RPMI7951 (cell line): ENCODE results near the gene PRR3. TPM values are rescaled to one million over a fixed set of nuclear protein-coding genes. Genes with fewer than 3 reads are reported as not detected.
"Not testable (repeated sequence)": the region's sequence is repeated elsewhere in the genome, so short reads cannot be mapped to it uniquely, and the experiment has no call there.

ENCODE experiments used
- DNase-seq: peaks from one replicate; pipeline ENCODE4 v3.0.0-alpha.2; 2012; ENCODE audit warnings: low read depth
- total RNA-seq: library from RNA; depleted of rRNA; stranded (reverse); fragments of >200 nt; shearing (Covaris generic); gene quantifications from 2 replicates; pipeline ENCODE4 v1.2.3, GENCODE V29; 2014; rRNA removed

Gene PRR3, protein sequence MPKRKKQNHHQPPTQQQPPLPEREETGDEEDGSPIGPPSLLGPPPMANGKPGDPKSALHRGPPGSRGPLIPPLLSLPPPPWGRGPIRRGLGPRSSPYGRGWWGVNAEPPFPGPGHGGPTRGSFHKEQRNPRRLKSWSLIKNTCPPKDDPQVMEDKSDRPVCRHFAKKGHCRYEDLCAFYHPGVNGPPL
- 6.9 and 9.6 TPM in 2 replicates for total RNA-seq

DNA sequence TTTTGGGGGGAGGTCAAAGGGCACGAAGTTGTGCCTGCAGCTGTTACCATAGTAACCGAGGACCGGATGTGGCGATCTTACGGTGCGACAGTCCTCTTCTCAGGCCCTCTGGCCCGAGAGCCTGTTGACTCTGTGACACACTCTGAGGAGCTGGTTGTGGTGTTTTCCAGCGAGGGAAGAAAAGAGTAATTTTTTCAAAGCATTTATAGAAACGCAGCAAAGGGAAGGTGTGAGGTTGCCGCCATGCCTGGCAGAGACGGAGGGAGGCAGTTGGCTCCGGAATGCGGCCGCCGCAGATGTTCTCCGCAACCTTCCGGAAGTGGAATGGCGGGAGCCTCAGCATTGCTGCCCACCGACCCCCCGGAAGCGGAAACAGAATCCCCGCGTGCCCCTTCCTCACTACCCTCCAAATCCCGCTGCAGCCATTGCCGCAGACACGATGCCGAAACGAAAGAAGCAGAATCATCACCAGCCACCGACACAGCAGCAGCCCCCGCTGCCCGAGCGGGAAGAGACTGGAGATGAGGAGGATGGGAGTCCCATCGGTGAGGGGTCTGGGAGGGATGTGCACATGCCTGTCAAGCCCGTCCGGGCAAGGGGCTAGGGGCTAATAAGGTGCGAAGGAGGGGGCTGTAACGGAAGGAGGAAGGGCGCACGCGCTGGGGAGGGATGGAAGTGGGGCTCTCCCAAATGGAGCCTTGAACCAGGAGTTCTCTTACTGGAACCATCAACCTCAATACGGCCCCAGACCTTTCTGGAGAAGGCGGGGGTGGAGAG lies at the start of gene PRR3:
TSS of gene PRR3 (plus strand) at position 390 of the 777 bp plus-strand sequence. CDS start at position 440, 50 bp downstream.
- DNase-seq = peak; percentile 89

DNA sequence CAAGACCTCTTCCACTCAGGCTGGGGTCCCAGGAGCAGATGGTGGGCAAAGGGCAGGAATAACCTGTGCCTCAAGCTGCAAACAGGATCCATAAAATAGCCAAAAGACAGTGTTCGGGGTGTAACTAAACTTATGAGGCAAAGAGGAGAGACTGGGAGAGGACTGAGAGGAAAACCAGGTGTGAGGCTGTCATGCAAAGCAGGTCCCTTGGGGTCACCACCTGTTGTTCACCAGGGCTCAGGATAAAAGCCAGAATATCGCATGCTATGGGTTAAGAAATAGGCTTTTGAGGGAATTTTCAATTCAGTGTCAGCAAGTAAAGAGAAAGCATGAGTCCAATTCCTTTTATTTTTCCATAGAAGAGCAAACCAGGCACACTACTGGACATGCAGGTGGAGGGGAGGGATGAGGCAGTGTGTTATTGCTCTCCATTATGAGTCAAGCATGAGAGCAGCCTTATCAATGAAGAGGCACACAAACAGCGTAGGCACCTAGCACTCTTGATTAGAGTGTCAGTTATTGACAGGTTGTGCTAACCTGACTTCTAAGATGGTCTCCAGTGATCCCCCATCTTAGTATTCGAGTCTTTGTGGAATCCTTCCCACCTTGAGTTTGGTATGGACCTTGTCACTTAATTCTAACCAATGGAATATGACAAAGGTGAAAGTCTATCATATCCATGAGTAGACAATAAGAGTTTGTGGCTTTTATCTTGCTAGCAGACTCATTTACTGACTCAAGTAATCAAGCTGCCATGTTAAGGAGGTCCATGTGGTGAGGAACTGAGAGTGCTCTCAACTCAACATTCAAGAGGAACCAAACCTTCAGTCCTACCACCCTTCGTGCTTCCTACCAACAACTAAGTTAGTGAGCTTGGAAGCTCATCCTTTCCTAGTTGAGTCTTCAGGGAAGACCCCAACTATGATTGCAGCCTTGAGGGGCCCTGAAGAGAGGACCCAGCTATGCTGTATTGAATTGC lies 49.0 kb upstream of the PRR3 start:
- no peak for DNase-seq

DNA sequence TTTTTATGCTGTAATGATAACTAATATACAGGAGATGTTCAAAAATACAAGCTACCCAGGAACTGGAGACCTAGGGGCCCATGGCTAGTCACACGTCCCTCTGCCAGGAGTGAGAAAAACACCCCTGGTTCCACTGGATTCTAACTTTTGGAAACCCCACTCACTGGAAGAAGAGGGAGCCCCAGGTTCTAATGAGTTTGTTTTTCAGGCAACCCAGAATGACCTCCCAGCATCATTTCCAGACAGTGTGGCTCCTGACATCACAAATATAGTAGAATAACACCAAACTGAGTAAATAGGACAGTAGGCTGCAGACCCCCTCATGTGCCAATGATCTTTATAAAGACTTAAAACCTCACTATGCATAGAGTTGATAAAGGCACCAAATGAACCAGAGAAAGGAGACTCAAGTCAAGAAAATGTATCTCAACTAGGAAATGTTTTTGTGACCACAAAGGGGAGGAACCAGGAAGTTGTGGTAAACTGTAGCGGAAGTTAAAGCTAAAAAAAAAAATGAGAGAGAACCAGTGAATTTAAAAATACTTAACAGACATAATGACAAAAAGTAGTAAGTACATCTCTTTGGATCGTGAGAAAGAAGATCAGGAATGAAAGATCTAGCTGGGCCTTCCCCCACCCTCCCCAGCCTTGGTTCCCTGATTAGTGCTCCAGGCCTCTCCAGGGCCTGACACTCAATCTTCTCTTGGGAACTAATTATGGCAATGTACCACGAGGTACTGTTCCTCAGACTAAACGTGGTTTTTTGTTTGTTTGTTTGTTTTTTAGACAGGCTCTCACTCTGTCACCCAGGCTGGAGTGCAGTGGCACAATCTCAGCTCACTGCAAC lies 48.0 kb upstream of the PRR3 start:
- DNase-seq = peak; percentile 51

DNA sequence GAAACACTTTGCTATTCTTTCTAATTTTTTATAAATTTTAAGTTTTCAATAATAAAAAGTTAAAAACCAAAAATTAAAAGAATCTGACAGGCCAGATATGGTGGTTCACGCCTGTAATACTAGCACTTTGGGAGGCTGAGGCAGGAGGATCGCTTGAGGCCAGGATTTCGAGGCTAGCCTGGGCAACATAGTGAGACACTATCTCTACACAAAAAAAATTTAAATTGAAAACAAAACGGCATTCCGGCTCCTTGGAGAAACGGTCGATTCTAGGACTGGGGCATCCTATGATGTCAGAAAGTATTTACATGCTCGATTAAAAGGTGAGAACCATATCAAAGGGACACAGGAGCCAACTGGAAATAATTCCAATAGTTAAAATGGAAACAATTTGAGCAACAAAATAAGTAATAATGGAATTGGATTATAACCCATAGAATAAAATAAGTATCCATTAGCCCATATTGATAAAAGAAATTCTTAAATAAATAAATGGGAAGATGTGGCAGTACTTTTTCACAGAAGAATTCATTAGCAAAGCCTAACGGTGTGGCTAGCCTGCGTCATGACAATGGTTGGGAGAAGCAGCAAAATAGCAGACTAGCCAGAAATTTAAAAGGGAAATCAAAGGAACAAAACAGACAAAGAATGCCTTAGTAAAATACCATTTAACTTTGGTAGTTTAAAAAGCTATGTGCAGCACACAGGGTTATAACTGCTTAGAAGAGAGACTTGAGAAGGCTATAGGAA lies 46.5 kb upstream of the PRR3 start:
- no peak for DNase-seq

DNA sequence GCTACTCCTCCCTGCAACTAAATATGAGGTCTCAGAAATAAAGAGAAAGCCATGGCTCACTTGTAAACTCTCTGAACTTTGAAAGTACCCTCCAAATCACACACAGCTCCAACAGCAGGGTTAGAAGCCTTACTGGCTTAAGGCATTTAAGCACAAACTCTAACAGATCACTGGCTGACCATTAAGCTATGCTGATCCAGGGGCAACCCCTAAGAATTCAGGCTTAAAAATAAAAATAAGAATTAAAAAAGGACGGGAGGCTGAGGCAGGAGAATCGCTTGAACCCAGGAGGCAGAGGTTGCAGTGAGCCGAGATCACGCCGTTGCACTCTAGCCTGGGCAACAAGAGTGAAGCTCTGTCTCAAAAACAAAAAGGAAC lies 45.9 kb upstream of the PRR3 start:
- no peak for DNase-seq

DNA sequence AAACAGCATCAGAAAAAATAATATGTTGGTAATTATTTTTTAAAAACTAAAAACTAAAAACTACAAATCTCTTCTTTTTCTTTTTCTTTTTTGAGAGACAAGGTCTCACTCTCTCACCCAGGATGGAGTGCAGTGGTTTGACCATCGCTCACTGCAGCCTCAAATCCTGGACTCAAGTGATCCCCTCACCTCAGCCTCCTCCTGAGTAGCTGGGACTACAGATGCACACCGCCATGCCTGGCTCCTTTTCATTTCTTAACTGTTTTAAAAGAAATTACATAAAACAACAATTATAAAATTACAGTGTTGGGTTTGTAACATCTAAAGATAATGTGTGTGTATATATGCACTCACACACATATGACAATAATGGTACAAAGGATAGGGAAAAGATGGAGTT lies 43.6 kb upstream of the PRR3 start:
- no peak for DNase-seq

DNA sequence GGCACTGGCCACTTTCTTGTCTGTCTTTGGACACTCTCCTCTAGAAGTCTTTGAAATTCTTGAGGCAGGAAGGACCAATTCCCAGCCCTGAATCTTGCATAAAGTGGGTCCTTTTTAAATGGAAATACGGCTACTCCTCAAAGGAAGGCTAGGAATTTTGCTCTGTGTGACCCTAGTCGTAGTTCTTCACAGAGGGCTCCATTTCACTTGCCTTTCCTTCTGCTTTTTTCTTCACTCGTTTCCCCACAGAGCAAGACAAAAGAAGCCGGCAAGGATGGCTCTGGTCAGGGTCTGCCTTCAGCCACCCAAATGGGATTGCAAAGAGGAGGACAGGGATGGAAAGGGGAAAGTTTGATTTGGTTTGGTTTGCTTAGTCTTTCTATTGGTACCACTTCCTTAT lies 42.0 kb upstream of the PRR3 start:
- DNase-seq = no peak

DNA sequence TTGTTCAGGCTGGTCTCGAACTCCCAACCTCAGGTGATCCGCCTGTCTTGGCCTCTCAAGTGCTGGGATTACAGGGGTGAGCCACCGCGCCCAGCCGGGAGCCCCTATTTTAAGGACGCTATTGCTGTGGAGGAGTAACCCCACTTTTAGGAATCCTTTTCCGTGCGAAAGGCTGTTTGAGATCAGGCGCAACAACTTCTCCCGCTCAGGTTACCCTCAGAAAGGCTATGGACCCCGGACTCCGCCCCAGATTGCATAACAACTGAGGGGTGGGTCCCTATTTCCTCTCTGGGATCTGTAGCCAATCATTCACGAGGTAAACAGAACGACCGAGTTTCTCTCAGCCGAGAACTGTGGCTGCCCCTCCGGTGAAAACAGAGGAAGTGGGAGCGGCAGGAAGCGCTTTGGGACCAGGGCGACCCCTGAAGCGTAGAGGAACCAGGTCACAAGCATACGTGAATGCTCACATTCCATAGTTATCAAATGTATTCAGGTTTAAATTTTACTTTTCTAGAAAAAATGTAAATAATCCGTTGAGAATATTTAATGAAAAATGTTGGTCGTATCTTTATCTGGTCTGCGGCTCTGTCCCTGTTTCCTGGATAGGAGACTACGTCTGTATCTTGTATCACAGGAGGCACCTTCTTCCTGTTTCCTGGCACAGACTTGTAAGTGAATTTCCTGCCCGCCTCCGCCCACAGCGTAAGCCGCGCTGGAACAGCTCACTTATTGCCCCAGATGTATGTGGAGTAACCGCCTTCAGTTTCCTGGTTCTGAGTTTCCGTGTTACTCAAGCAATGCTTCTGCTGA lies 40.9 kb upstream of the PRR3 start:
- DNase-seq = peak; percentile 91

DNA sequence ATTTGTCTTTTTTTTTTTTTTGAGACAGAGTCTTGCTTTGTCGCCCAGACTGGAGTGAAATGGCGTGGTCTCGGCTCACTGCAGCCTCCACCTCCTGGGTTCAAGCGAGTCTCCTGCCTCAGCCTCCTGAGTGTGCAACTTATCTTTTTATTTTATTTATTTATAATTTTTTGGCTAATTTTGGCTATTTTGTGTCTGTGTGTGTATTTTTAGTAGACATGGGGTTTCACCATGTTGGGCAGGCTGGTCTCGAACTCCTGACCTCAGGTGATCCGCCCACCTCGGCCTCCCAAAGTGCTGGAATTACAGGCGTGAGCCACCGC lies 40.4 kb upstream of the PRR3 start:
- not testable (repeated sequence) for DNase-seq

DNA sequence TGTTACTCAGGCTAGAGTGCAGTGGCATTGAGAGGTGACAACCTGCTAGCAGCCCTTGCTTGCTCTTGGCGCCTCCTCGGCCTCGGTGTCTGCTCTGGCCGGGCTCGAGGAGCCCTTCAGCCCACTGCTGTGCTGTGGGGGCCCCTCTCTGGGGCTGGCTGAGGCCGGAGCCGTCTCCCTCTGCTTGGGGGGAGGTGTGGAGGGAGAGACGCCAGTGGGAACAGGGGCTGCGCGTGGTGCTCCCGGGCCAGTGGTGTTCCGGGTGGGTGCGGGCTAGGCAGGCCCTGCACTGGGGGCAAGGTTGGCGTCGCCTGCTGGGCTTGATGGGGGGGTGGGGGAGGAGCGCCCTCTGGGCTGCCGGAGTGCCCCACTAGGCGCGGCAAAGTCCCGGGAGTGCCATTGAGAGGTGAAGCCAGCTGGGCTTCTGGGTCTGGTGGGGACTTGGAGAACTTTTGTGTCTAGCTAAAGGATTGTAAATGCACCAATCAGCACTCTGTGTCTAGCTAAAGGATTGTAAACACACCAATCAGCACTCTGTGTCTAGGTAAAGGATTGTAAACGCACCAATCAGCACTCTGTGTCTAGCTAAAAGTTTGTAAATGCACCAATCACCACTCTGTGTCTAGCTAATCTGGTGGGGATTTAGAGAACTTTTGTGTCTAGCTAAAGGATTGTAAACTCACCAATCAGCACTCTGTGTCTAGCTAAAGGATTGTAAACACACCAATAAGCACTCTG lies 39.2 kb upstream of the PRR3 start:
- not testable (repeated sequence) for DNase-seq

DNA sequence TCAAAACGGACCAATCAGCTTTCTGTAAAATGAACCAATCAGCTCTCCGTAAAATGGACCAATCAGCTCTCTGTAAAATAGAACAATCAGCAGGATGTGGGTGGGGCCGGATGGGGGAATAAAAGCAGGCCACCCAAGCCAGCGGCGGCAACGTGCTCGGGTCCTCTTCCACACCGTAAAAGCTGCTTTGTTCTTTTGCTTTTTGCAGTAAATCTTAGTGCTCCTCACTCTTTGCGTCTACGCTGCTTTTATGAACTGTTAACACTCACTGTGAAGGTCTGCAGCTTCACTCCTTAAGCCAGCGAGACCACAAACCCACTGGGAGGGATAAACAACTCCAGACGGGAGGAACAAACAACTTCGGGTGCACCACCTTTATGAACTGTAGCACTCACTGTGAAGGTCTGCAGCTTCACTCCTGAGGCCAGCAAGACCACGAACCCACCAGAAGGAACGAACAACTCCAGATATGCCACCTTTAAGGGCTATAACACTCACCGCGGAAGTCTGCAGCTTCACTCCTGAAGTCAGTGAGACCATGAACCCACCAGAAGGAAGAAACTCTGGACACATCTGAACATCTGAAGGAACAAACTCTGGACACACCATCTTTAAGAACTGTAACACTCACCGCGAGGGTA lies 38.5 kb upstream of the PRR3 start:
- not testable (repeated sequence) for DNase-seq

DNA sequence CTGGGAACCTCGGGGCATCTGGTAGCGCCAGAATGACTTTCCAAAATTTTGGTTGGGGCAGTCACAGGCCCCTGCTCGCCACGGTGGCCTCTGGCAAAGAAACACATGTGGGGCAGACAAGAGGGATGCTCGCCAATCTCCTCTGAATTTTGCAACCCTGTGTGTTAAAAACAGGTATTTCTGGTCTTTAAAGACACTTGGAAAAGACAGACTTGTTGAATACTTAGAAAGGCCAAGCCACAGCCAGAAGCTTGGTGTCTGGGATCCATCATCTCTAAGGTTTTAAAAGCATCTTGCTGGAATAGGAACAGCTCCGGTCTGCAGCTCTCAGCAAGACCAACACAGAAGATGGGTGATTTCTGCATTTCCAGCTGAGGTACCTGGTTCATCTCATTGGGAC lies 36.6 kb upstream of the PRR3 start:
- no peak for DNase-seq

DNA sequence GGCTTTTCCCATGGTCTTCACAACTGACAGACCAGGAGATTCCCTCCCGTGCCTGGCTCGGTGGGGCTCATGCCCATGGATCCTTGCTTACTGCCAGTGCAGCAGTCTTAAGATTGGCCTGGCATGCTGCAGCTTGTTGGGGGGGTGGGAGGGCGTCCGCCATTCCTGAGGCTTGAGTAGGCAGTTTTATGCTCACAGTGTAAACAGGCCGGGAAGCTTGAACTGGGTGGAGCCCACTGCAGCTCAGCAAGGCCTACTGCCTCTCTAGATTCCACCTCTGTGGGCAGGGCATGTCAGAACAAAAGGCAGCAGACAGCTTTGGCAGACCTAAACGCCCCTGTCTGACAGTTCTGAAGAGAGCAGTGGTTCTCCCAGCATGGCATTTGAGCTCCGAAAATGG lies 36.0 kb upstream of the PRR3 start:
- not testable (repeated sequence) for DNase-seq

DNA sequence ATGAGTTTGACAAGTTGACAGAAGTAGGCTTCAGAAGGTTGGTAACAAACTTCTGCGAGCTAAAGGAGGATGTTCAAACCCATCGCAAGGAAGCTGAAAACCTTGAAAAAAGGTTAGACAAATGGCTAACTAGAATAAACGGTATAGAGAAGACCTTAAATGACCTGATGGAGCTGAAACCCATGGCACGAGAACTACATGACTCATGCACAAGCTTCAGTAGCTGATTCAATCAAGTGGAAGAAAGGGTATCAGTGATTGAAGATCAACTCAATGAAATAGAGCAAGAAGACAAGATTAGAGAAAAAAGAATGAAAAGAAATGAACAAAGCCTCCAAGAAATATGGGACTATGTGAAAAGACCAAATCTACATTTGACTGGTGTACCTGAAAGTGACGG lies 35.1 kb upstream of the PRR3 start:
- DNase-seq = peak; percentile 54

DNA sequence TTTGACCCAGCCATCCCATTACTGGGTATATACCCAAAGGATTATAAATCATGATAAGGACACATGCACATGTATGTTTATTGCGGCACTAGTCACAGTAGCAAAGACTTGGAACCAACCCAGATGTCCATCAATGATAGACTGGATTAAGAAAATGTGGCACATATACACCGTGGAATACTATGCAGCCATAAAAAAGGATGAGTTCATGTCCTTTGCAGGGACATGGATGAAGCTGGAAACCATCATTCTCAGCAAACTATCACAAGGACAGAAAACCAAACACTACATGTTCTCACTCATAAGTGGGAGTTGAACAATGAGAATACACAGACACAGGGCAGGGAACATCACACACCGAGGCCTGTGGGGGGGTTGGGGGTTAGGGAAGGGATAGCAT lies 30.7 kb upstream of the PRR3 start:
- not testable (repeated sequence) for DNase-seq

DNA sequence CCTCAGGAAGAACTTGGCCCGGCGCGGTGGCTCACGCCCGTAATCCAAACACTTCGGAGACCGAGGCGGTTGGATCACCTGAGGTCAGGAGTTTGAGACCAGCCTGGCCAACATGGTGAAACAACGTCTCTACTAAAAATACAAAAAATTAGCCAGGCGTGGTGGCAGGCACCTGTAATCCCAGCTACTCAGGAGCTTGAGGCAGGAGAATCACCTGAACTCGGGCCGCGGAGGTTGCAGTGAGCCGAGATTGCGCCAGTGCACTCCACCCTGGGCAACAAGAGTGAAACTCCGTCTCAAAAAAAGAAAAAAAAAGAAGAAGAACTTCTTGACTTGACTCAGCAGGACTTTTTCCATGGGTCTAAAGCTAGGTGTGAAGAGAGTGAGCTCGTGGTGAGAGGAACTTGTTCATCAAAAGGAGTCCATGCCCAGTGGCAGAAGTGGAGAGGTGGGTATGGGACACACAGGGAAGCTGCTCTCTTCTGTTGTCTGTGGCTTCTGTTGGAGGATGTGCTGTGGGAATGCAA lies 27.7 kb upstream of the PRR3 start:
- DNase-seq = not testable (repeated sequence)

DNA sequence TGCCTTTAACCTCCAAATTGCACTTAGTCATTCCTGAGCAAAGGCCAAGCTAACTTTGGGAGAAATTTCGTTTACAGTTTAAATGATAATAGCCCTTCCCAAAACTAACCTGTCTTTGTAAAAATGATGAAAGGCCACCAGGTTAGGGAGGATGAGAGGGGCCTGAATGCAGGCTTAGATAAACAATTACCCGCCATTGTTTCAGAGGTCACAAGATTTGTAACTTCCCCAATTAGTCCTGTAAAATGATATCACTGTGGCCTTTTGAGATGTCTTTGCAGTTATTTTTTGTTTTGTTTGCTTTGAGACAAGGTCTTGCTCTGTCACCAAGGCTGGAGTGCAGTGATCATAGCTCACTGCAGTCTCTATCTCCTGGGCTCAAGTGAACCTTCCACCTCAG lies 27.1 kb upstream of the PRR3 start:
- no peak for DNase-seq
